NT2/D1 (cell line): ENCODE results near the gene CILP2.
A peak's percentile ranks its signal among the peaks of the same experiment; 100 is the strongest.

Experiments used
- DNase-seq: peaks from one replicate; pipeline ENCODE4 v3.0.0-alpha.2; 2011; ENCODE audit warnings: low read depth, low spot score
- H3K27me3 ChIP-seq: 2 replicates; pipeline ENCODE4 v1.6.0; 2011; ENCODE audit warnings: mild to moderate bottlenecking; ENCODE audit not compliant: insufficient read length, insufficient read depth
- H3K36me3 ChIP-seq: 2 replicates; pipeline ENCODE4 v1.6.1; 2011; ENCODE audit warnings: mild to moderate bottlenecking, low read length, mixed read lengths; ENCODE audit not compliant: insufficient read depth, insufficient read length
- H3K4me1 ChIP-seq: 2 replicates; pipeline ENCODE4 v1.5.1; 2011; ENCODE audit not compliant: insufficient read depth, insufficient read length
- H3K4me3 ChIP-seq: 2 replicates; pipeline ENCODE4 v1.5.1; 2011; ENCODE audit warnings: low read depth; ENCODE audit not compliant: insufficient read length
- H3K9ac ChIP-seq: 2 replicates; pipeline ENCODE4 v1.6.0; 2011; ENCODE audit warnings: low read depth; ENCODE audit not compliant: insufficient read length
- H3K9me3 ChIP-seq: 2 replicates; pipeline ENCODE4 v1.5.1; 2011; ENCODE audit warnings: mild to moderate bottlenecking, low read length; ENCODE audit not compliant: insufficient read depth
- SUZ12 ChIP-seq: IDR thresholded peaks from 2 replicates; pipeline ENCODE4 v1.6.1; 2011; ENCODE audit not compliant: insufficient read length, insufficient read depth; ENCODE audit errors: extremely low read depth
- YY1 ChIP-seq: IDR thresholded peaks from 2 replicates; pipeline ENCODE4 v1.6.1; 2011; ENCODE audit not compliant: insufficient read length, insufficient read depth
- ZNF274 ChIP-seq: IDR thresholded peaks from 2 replicates; pipeline ENCODE4 v1.6.1; 2011; ENCODE audit warnings: mild to moderate bottlenecking, low read depth, low read length

Gene CILP2

DNA sequence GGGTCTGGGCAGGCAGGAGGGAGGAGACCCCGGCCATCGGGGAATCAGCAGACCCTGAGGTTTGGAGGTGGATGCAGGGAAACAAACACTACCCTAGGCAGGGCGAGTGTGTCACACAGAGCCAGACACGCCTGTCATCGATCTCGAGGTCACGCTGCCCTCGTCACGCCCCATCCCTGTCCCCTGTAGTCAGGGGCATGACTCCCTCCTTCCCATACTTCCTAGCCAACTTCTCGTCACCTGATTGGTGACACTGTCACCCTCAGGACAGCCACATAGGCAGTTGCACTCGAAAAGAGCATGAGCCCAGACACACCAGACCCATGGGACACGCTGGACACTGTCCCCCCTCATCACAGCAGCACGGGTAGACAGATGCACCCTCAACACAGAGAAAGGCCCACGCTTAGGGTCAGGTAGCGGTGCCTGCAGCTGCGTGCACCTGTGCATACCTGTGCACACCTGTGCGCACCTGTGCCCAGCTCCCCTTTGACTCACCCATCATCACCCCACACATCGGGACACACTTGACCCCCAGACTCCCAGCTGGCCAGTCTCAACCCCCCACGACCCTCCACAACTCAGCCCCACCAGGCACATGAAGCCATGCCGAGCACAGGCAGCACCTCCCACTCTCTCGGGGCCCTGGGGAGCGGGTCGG lies 11.9 kb downstream of the CILP2 start:
- DNase-seq = no peak
- Histone ChIP-seq H3K36me3 (peaks cover 18% of the 10 kb centered on the region), H3K4me3 (no peak overlapping the region), H3K9me3 (no peaks in the 10 kb centered on the region), H3K27me3 (no peaks in the 10 kb centered on the region), H3K9ac (peak overlapping the region; percentile 52), H3K4me1 (peaks cover 37% of the 10 kb centered on the region)
- TF ChIP-seq ZNF274 (no peak), YY1 (no peak), SUZ12 (no peak)

DNA sequence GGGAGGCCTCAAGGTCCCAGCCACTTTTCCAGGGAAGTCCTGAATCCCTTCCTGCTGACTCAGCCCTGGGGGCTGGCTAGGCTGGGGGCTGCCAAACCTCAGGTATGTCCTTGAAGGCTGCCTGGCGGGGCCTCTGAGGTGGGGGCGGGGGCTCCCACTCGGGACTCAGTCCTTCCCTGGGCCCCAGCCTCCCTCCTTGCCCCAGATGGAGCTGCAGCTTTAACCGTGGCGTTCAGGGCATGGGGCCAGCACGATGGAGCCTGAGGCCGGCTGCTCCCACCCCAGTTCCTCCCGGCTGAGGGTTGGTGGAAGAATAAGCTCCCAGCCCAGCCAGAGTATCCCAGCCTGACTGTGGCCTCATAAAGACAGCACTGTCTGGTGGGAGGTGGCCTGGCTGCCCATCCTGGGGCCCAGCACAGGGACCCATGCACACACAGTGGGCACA lies 12.4 kb downstream of the CILP2 start:
- Histone ChIP-seq H3K9me3 (no peaks in the 10 kb centered on the region), H3K4me1 (peaks cover 37% of the 10 kb centered on the region), H3K4me3 (no peak overlapping the region), H3K36me3 (peaks cover 13% of the 10 kb centered on the region), H3K27me3 (no peaks in the 10 kb centered on the region), H3K9ac (peak overlapping the region; percentile 52)
- TF ChIP-seq YY1 (no peak), SUZ12 (no peak), ZNF274 (no peak)
- DNase-seq = no peak

DNA sequence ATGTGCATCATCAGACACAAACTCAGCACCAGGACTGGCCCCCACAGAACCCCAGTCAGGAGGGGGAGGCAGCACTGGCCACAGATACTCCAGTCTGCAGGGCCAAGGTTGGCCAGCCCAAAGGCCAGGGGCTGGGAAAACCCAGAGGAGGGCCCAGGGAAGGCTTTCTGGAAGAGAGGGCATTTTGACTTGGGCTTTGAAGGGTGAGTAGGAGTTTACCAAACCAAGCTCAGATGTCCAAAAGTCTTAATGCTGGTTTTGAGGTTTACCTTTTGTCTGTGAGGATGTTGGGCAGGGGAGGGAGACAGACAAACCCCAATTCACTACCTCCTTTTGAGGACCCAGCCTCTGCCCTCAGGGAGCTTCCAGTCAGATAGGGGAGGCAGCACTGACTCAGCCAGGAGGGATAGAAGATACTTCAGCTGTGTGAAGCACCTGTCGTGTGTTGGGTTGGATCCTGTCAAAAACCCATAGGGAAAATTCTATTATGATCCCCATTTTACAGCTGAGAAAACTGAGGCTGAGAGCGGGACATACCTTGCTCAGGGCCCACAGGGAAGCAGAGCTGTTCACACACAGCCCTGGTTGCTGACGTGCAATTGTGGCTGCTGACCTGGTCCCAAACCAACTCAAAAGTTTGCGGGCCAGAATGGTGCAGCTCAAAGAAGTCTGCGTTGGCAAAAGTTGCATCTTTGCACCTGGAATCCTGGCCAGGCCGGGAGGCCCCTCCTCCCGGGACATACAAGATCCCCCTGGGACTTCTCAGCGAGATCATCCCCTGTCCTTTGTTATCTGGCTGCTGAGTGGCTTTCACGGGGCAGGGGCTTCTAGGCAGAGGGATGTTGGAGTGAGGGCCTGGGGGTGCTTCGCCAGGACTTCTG lies 13.1 kb downstream of the CILP2 start:
- H3K4me3 ChIP-seq = no peak overlapping the region
- H3K27me3 ChIP-seq = no peaks in the 10 kb centered on the region
- TF ChIP-seq YY1 (no peak), SUZ12 (no peak), ZNF274 (no peak)
- H3K4me1 ChIP-seq = peaks cover 37% of the 10 kb centered on the region
- no peaks in the 10 kb centered on the region for H3K9me3 ChIP-seq
- H3K36me3 ChIP-seq = peaks cover 7% of the 10 kb centered on the region
- no peak overlapping the region for H3K9ac ChIP-seq
- DNase-seq = no peak

DNA sequence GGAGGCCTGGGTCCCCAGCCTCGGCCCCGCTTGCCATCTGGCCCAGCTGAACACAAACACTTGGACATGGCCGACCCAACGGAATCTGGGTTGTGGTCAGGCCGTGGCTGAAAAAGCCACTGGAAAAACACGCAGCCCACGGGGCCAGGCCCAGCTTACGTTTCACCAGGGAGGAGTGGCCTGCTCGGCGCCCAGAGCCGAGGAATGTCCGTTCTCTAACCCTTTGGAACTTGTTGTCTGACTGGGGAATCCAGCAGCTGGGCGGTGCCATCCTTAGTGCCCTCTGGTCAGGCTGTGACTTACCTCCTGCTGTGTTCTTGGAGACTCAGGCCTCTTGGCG lies 13.8 kb downstream of the CILP2 start:
- Histone ChIP-seq H3K4me3 (no peak overlapping the region), H3K4me1 (peaks cover 33% of the 10 kb centered on the region), H3K9me3 (no peaks in the 10 kb centered on the region), H3K9ac (no peak overlapping the region), H3K27me3 (no peaks in the 10 kb centered on the region), H3K36me3 (peaks cover 3% of the 10 kb centered on the region)
- no peak for TF ChIP-seq SUZ12
- TF ChIP-seq ZNF274 = no peak
- DNase-seq = no peak

DNA sequence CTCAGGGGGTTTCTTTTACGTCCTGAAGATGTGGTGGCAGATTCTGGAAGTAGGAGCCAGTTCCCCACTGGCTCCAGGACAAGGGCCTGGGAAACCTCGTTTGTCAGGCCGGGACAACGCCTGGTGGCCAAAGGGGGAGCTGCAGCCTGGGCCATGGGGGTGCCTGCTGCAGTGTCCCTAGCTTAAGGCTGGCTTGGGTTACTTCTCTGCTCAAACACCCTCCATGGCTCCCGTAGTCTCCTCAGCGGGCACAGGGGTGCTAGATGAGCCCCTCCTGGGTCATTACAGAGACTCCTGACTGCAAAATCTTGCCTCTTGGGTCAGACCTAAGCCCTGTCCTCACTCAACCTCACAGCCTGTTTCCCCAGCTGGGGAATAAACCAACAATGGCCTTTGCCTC lies 14.7 kb downstream of the CILP2 start:
- no peak for DNase-seq
- Histone ChIP-seq H3K27me3 (no peaks in the 10 kb centered on the region), H3K4me1 (peaks cover 26% of the 10 kb centered on the region), H3K9ac (no peak overlapping the region), H3K9me3 (no peaks in the 10 kb centered on the region), H3K36me3 (no peaks in the 10 kb centered on the region), H3K4me3 (no peak overlapping the region)
- TF ChIP-seq YY1 = no peak
- TF ChIP-seq ZNF274 = no peak
- no peak for TF ChIP-seq SUZ12

DNA sequence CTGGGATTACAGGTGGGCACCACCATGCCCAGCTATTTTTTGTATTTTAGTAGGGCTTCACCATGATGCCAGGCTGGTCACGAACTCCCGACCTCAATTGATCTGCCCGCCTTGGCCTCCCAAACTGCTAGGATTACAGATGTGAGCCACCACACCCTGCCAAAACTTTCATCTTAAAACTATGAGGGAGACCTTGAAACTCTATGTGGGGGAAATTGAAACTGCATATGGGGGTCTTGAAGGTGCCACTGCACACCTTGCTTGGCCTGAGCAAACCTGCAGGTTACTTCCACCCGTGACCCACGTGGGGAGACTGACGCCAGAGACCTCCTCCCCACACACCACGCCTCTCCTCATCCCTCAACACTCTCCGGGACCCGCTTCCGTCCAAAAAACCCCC lies 15.6 kb downstream of the CILP2 start:
- Histone ChIP-seq H3K9me3 (no peaks in the 10 kb centered on the region), H3K36me3 (peaks cover 1% of the 10 kb centered on the region), H3K4me3 (no peak overlapping the region), H3K27me3 (no peaks in the 10 kb centered on the region), H3K4me1 (peaks cover 22% of the 10 kb centered on the region), H3K9ac (no peak overlapping the region)
- no peak for TF ChIP-seq ZNF274
- no peak for TF ChIP-seq SUZ12
- TF ChIP-seq YY1 = no peak
- no peak for DNase-seq
